D721Med (cell line): ENCODE measurements around the gene SLC9A2.

ENCODE experiments used
- DNase-seq: peaks from one replicate; pipeline ENCODE4 v3.0.0; 2011; ENCODE audit warnings: low spot score; ENCODE audit not compliant: insufficient read length
- FAIRE-seq: peaks from 2 replicates; lab custom pipeline; 2011; peaks lifted over from hg19 to GRCh38; lab: Jason Lieb, UNC
- TF ChIP-seq, protein P1 (sequence below): IDR thresholded peaks from 2 replicates; pipeline ENCODE4 v1.5.1; 2012; ENCODE audit warnings: mild to moderate bottlenecking, control low read depth; ENCODE audit not compliant: insufficient read depth; ENCODE audit errors: missing control alignments

The SLC9A2 gene

DNA sequence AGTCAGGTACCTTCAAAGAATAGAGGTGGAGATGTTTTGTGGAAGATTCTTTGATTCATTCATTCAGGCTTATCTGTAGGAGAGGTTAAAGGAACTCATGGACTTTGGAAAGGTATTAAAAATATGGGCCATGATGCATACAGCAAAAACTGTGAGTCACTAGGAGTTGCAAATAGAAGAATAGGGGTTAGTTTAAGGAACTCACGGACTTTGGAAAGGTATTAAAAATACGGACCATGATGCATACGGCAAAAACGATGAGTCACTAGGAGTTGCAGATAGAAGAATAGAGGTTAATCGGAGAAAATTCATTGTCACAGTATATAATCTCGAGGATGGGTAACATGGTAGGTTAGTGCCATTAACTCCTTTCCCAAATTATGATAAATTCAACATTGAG is 41.2 kb downstream of the SLC9A2 start:
- FAIRE-seq: no peak
- TF ChIP-seq, protein P1, sequence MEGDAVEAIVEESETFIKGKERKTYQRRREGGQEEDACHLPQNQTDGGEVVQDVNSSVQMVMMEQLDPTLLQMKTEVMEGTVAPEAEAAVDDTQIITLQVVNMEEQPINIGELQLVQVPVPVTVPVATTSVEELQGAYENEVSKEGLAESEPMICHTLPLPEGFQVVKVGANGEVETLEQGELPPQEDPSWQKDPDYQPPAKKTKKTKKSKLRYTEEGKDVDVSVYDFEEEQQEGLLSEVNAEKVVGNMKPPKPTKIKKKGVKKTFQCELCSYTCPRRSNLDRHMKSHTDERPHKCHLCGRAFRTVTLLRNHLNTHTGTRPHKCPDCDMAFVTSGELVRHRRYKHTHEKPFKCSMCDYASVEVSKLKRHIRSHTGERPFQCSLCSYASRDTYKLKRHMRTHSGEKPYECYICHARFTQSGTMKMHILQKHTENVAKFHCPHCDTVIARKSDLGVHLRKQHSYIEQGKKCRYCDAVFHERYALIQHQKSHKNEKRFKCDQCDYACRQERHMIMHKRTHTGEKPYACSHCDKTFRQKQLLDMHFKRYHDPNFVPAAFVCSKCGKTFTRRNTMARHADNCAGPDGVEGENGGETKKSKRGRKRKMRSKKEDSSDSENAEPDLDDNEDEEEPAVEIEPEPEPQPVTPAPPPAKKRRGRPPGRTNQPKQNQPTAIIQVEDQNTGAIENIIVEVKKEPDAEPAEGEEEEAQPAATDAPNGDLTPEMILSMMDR: no peak
- no peak for DNase-seq

DNA sequence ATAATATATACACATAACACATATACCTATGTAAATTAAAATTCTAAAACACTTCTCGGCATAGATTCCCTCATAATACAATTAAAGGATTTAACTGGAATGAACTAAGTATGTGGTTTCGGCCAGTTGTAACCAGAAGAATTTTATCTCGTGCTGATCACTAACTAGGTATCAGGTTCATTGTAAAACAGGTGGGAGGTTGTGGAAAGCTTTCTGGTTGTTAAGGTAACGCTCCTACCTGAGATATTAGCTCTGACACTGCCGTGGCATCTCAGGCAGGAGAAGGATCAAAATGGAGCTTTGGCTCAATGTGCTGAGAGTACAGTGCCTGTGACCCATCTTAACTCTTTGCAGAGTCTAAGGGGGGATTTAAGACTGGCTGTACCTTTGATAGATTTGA is 42.5 kb downstream of the SLC9A2 start:
- DNase-seq (no peak), FAIRE-seq (no peak)
- TF ChIP-seq, protein P1: no peak

DNA sequence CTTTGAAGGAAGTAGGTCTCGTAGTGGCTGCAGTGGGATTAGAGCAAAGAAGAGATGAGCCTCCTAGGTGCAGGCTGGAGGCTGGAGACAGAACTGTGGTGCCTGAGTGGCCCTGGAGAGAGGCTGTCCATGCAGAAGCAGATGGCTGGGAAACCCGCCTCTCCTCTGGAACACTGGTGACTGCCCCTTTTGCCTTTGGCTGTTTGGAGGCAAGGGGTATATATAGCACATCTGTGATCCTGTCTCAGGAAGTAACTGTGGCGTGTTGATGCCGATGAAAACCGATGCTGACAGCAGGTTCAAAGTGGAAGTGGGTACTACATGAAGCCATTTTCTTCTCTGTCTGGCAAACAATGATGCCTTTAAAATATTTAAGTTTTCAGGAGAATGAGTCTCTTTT is 43.5 kb downstream of the SLC9A2 start:
- DNase-seq: no peak
- TF ChIP-seq, protein P1: no peak
- FAIRE-seq: no peak

DNA sequence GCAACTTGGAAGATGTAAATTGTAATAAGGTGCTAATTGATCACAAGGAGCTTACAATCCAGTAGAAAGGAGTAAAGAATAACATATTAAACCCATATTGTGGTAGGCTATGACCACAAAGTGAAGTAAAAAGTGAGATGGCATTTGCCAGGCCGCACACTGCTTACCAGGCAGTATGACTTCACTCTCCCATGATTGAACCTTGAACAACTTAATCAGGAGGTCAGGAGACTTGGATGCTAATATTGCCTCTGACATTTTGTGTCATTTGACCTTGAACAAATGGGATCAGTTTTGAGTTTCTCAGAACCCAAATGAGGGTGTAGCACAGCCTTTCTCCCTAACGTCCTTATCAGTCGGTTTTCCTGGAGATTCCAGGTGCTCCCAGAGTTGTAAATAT is 44.0 kb downstream of the SLC9A2 start:
- DNase-seq: no peak
- FAIRE-seq: no peak
- TF ChIP-seq, protein P1: no peak

DNA sequence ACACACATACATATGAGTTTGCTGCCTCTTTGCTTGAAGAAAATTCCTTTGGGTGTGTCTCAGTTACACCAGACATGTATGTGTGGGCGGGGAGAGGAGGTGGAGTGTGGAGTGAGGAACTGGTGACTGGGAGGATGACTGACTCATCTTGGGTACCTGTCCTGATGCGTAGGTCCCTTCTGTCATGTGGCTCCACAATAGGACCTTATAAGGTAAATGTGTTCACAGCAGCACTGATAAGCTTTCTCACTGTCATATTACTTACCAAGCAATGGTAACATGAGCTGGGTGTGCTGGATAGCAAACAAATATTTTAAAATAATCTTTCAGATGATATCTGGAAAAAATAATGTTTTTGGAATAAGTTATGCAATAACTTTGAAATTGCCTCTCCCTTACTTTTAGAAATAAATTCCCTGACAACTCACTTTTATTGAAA is 45.1 kb downstream of the SLC9A2 start:
- TF ChIP-seq, protein P1: no peak
- FAIRE-seq: no peak

DNA sequence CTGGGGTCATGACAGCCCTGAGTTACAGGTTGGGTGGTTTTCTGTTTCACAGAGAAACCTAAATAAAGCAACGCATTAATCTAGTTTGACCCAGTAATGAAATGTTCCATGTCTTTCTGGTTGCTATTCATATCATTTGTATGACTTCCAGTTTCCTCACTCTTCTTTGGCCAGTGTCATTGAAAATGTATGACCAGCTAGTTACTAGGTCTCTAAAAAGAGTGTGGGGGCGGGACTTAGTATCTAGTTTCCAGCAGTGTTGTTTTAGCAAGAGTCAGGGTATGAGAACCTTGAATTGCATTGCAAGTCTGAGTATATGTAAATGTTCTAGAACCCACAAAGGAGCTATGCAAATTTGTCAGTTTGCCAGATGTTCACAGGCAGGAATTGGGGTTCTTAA is 47.7 kb downstream of the SLC9A2 start:
- TF ChIP-seq, protein P1: no peak

More for the DNA sequence above, 45.1 kb downstream of the SLC9A2 start:
- no peak for DNase-seq

DNA sequence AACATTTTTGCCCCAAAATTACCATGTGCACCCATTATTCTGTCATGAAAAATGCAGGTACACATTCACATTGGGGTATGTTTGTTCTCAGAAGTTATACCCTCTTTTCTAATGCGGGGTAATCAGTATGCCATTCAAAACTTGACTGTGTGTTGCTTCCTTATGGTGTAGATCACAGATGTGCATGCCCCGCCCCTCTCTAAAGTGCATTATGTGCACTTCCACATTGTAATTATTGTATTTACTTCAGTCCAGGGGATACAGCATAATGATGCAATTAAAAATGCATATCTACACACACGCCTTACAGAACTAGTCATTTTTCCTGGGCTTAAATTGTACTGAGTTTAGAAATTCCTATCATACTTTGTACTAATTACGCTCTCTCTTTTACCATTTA is 48.8 kb downstream of the SLC9A2 start:
- FAIRE-seq: no peak
- TF ChIP-seq, protein P1: no peak
- DNase-seq: no peak

More for the DNA sequence above, 47.7 kb downstream of the SLC9A2 start:
- DNase-seq (no peak), FAIRE-seq (no peak)
